VCaP (cell line): ENCODE measurements around the gene BHLHE40.

Source experiments
- H3K27ac ChIP-seq: fragments of 450-650 bp; 2 replicates; pipeline ENCODE4 v1.5.1; 2017
- CTCF ChIP-seq: fragments of 450-650 bp; conservative IDR thresholded peaks from 2 replicates; pipeline ENCODE4 v1.5.1; 2017; ENCODE audit warnings: mild to moderate bottlenecking, moderate library complexity

Gene BHLHE40

GRCh38 chr3:4979428-4980228 is at the start of gene BHLHE40:
Gene BHLHE40 (plus strand): TSS chr3:4979437. CDS start chr3:4979719, 282 bp downstream.
- H3K27ac ChIP-seq: peak within 1 kb of the TSS; percentile 99

GRCh38 chr3:4930501-4930900 is 48.7 kb upstream of the BHLHE40 start:
- no peak overlapping the region for H3K27ac ChIP-seq
- no peak for TF ChIP-seq CTCF

More at GRCh38 chr3:4979428-4980228, at the start of gene BHLHE40:
- TF ChIP-seq CTCF: no peak

- no peak for TF ChIP-seq CTCF
- no peak overlapping the region for H3K27ac ChIP-seq
Measured at GRCh38 chr3:4934050-4934449, 45.2 kb upstream of the BHLHE40 start.

- TF ChIP-seq CTCF: no peak
- H3K27ac ChIP-seq: no peak overlapping the region
Measured at GRCh38 chr3:4935347-4935746, 43.9 kb upstream of the BHLHE40 start.

- no peak for TF ChIP-seq CTCF
- no peak overlapping the region for H3K27ac ChIP-seq
Measured at GRCh38 chr3:4936982-4937614, 42.1 kb upstream of the BHLHE40 start.

GRCh38 chr3:4938281-4938982 is 40.8 kb upstream of the BHLHE40 start:
- no peak overlapping the region for H3K27ac ChIP-seq
- no peak for TF ChIP-seq CTCF

GRCh38 chr3:4939276-4939675 is 40.0 kb upstream of the BHLHE40 start:
- TF ChIP-seq CTCF: no peak
- no peak overlapping the region for H3K27ac ChIP-seq
